ENCODE measurements around the gene MC1R. TPM values are rescaled to one million over a fixed set of nuclear protein-coding genes. Genes with fewer than 3 reads are reported as not detected.

Gene MC1R
- total RNA-seq, 1 experiment from 2014 or later: 13.4 TPM

- Histone ChIP-seq H3K27ac (ENCODE audit: low read depth, low read length, poor library complexity, severe bottlenecking) (no peak overlapping the region), H3K4me3 (ENCODE audit: low read depth, low read length, poor library complexity, severe bottlenecking) (no peak overlapping the region), H3K9me3 (ENCODE audit: low read depth, low read length, poor library complexity, severe bottlenecking) (no peaks in the 10 kb centered on the region), H3K36me3 (ENCODE audit: insufficient read depth, low read length, poor library complexity, severe bottlenecking) (peaks cover 25% of the 10 kb centered on the region), H3K4me1 (ENCODE audit: insufficient read depth, low read length, poor library complexity, severe bottlenecking) (no peaks in the 10 kb centered on the region), H3K27me3 (replicated peaks; ENCODE audit: insufficient read depth, low read depth, low read length, poor library complexity) (no peaks in the 10 kb centered on the region)
- intact Hi-C loops (cut with micrococcal nuclease; ENCODE audit: unreplicated experiment): no loop called here
- CTCF ChIA-PET: no interaction called here
- no TSS peak for BruUV-seq (replicated peaks)
- TF ChIP-seq EZH2 (IDR thresholded peaks at IDR 0.05; ENCODE audit: borderline replicate concordance, low read depth, low read length, poor library complexity, severe bottlenecking): no peak
- TF ChIP-seq CTCF (conservative IDR thresholded peaks at IDR 0.05; ENCODE audit: low read depth, low read length): no peak
- POLR2A ChIA-PET (ENCODE audit: low non-redundant PET): no interaction called here
- no peak for DNase-seq (ENCODE audit: low spot score)
Measured at GRCh38 chr16:89957216-89957785, 38.6 kb downstream of the MC1R start.

DNA sequence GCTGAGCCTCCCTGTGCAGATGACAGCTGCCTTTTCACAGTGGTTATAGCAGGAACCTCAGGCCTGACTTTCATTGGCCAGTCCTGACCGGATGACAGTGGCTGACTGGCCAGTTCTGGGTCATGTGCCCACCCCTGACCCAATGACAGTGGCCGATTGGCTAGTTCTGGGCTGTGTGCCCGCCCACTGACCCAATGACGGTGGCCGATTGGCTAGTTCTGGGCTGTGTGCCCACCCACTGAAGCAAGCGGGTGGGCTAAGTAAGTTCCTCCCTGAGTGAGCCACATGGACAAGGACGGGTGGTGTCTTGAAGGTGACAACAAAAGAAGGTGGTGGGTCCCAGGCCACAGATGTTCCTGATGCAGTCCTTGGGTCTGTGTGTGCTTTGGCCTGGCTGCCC lies 39.4 kb downstream of the MC1R start:
- Histone ChIP-seq H3K9me3 (ENCODE audit: low read depth, low read length, poor library complexity, severe bottlenecking) (no peaks in the 10 kb centered on the region), H3K27me3 (replicated peaks; ENCODE audit: insufficient read depth, low read depth, low read length, poor library complexity) (no peaks in the 10 kb centered on the region), H3K4me1 (ENCODE audit: insufficient read depth, low read length, poor library complexity, severe bottlenecking) (no peaks in the 10 kb centered on the region), H3K36me3 (ENCODE audit: insufficient read depth, low read length, poor library complexity, severe bottlenecking) (peaks cover 25% of the 10 kb centered on the region), H3K4me3 (ENCODE audit: low read depth, low read length, poor library complexity, severe bottlenecking) (no peak overlapping the region), H3K27ac (ENCODE audit: low read depth, low read length, poor library complexity, severe bottlenecking) (no peak overlapping the region)
- POLR2A ChIA-PET (ENCODE audit: low non-redundant PET): no interaction called here
- intact Hi-C loops (cut with micrococcal nuclease; ENCODE audit: unreplicated experiment): no loop called here
- no TSS peak for BruUV-seq (replicated peaks)
- CTCF ChIA-PET: no interaction called here
- TF ChIP-seq CTCF (conservative IDR thresholded peaks at IDR 0.05; ENCODE audit: low read depth, low read length) (no peak), EZH2 (IDR thresholded peaks at IDR 0.05; ENCODE audit: borderline replicate concordance, low read depth, low read length, poor library complexity, severe bottlenecking) (no peak)
- peak; percentile 62 for DNase-seq (ENCODE audit: low spot score)

GRCh38 chr16:89958596-89958995 lies 39.9 kb downstream of the MC1R start:
- CTCF ChIA-PET: no interaction called here

More at GRCh38 chr16:89958596-89958995, 39.9 kb downstream of the MC1R start:
- H3K4me1 ChIP-seq (ENCODE audit: insufficient read depth, low read length, poor library complexity, severe bottlenecking): no peaks in the 10 kb centered on the region
- H3K27ac ChIP-seq (ENCODE audit: low read depth, low read length, poor library complexity, severe bottlenecking): no peak overlapping the region
- BruUV-seq (replicated peaks): no TSS peak
- POLR2A ChIA-PET (ENCODE audit: low non-redundant PET): no interaction called here
- H3K27me3 ChIP-seq (replicated peaks; ENCODE audit: insufficient read depth, low read depth, low read length, poor library complexity): no peaks in the 10 kb centered on the region
- TF ChIP-seq CTCF (conservative IDR thresholded peaks at IDR 0.05; ENCODE audit: low read depth, low read length) (no peak), EZH2 (IDR thresholded peaks at IDR 0.05; ENCODE audit: borderline replicate concordance, low read depth, low read length, poor library complexity, severe bottlenecking) (no peak)
- H3K4me3 ChIP-seq (ENCODE audit: low read depth, low read length, poor library complexity, severe bottlenecking): no peak overlapping the region
- H3K9me3 ChIP-seq (ENCODE audit: low read depth, low read length, poor library complexity, severe bottlenecking): no peaks in the 10 kb centered on the region
- intact Hi-C loops (cut with micrococcal nuclease; ENCODE audit: unreplicated experiment): no loop called here
- DNase-seq (ENCODE audit: low spot score): no peak
- peaks cover 25% of the 10 kb centered on the region for H3K36me3 ChIP-seq (ENCODE audit: insufficient read depth, low read length, poor library complexity, severe bottlenecking)
